Neural progenitor cell (in vitro differentiated cells): ENCODE results near the gene SAG. TPM values are rescaled to one million over a fixed set of nuclear protein-coding genes. Genes with fewer than 3 reads are reported as not detected.

Source experiments
- DNase-seq: peaks from one replicate; pipeline ENCODE4 v3.0.0-alpha.2; 2016; ENCODE audit warnings: low spot score
- H2AFZ ChIP-seq: fragments of 200-600 bp; sonication (generic); replicated peaks from 2 replicates; pipeline ENCODE4 v1.6.1; 2016; ENCODE audit warnings: antibody characterized with exemption
- H3F3A ChIP-seq: fragments of 200-600 bp; sonication (generic); 2 replicates; pipeline ENCODE4 v1.6.1; 2016; ENCODE audit warnings: antibody characterized with exemption, low read depth
- H3K27ac ChIP-seq: fragments of 200-600 bp; sonication (generic); 2 replicates; pipeline ENCODE4 v1.5.1; 2016; ENCODE audit warnings: mild to moderate bottlenecking
- H3K27me3 ChIP-seq: fragments of 200-600 bp; sonication (generic); 2 replicates; pipeline ENCODE4 v1.6.1; 2016; ENCODE audit warnings: mild to moderate bottlenecking, moderate library complexity
- H3K36me3 ChIP-seq: fragments of 200-600 bp; sonication (generic); 2 replicates; pipeline ENCODE4 v1.5.1; 2016
- H3K4me1 ChIP-seq: fragments of 200-600 bp; sonication (generic); 2 replicates; pipeline ENCODE4 v1.6.1; 2016; ENCODE audit warnings: mixed run types
- H3K4me2 ChIP-seq: fragments of 200-600 bp; sonication (generic); 2 replicates; pipeline ENCODE4 v1.6.1; 2016
- H3K4me3 ChIP-seq: fragments of 200-600 bp; sonication (generic); 2 replicates; pipeline ENCODE4 v1.5.1; 2016
- H3K79me2 ChIP-seq: fragments of 200-600 bp; sonication (generic); 2 replicates; pipeline ENCODE4 v1.6.1; 2016; ENCODE audit warnings: low read depth
- H3K9ac ChIP-seq: fragments of 200-600 bp; sonication (generic); 2 replicates; pipeline ENCODE4 v1.6.1; 2016
- H3K9me3 ChIP-seq: fragments of 200-600 bp; sonication (generic); 2 replicates; pipeline ENCODE4 v1.5.1; 2016; ENCODE audit warnings: low read depth
- H4K20me1 ChIP-seq: fragments of 200-600 bp; sonication (generic); 2 replicates; pipeline ENCODE4 v1.6.1; 2016; ENCODE audit warnings: low read depth
- H3K27ac Mint-ChIP-seq: 3 replicates; pipeline ENCODE4 v1.8.0; 2021; ENCODE audit warnings: mixed read lengths
- H3K27me3 Mint-ChIP-seq: 2 replicates; pipeline ENCODE4 v1.8.0; 2022; ENCODE audit warnings: low read depth, mild to moderate bottlenecking, inconsistent platforms, moderate library complexity, mixed read lengths; ENCODE audit not compliant: insufficient read depth
- H3K36me3 Mint-ChIP-seq: 3 replicates; pipeline ENCODE4 v1.8.0; 2021; ENCODE audit warnings: mixed read lengths
- H3K4me1 Mint-ChIP-seq: 3 replicates; pipeline ENCODE4 v1.8.0; 2021; ENCODE audit warnings: mixed read lengths
- H3K4me3 Mint-ChIP-seq: 3 replicates; pipeline ENCODE4 v1.8.0; 2021; ENCODE audit warnings: mild to moderate bottlenecking, moderate library complexity, mixed read lengths
- H3K9me3 Mint-ChIP-seq: 3 replicates; pipeline ENCODE4 v1.8.0; 2020; ENCODE audit warnings: mixed read lengths
- EZH2 ChIP-seq: fragments of 200-600 bp; sonication (generic); IDR thresholded peaks from 2 replicates; pipeline ENCODE4 v1.6.1; 2017; ENCODE audit warnings: antibody characterized with exemption, mild to moderate bottlenecking, moderate library complexity
- EZH2phosphoT487 ChIP-seq: fragments of 200-600 bp; sonication (generic); IDR thresholded peaks from 2 replicates; pipeline ENCODE4 v1.6.1; 2017; ENCODE audit warnings: antibody characterized with exemption
- total RNA-seq: library from RNA; depleted of rRNA; stranded (reverse); fragments of >200 nt; gene quantifications from 2 replicates; pipeline ENCODE4 v1.2.3, GENCODE V29; 2015; ENCODE audit warnings: low replicate concordance
- TF ChIP-seq, protein P1 (sequence below): fragments of 200-600 bp; sonication (generic); IDR thresholded peaks from 2 replicates; pipeline ENCODE4 v1.5.1; 2017; ENCODE audit warnings: antibody characterized with exemption, mild to moderate bottlenecking

The SAG gene
- total RNA-seq, 1 donor from 2014 or later = not detected

DNA sequence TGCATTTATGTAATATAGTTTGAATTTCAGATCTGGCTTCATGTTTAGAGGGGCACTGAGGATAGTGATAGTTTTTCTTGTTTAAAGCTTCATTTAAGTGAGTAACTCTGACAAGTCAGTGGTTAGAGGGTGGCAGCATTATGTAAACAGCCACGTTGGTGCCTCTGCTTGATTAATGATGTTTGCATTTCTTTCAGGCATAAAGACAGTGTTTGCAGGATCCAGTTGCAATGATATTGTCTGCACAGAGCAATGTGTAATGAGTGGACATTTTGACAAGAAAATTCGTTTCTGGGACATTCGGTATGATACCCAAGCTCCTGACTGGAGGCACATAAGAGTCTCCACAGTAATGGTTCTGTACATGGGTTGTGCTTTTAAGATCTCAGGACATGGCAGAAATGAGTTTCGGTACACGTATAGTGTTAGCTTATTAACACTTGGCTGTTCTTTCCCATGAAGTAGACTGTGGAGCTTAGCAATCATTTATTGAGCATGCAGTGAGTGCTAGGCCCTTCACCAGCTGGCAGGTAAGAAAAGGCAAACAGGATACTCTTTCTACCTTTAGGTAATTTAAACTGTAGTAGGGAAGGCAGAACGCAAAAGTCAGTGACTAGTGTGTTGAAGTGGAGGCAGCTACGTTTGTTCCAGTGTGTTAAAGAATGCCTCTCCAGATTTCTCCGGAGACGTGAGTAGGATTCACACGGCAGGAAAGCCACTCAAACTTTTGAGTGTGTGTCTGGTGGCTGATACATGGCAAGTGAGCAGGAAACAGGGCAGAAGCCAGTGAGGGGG lies 17.4 kb upstream of the SAG start:
- Histone ChIP-seq H3F3A (no peaks in the 10 kb centered on the region), H3K27me3 (no peaks in the 10 kb centered on the region), H3K4me2 (no peak overlapping the region), H3K4me1 (peaks cover 8% of the 10 kb centered on the region), H3K36me3 (no peaks in the 10 kb centered on the region), H3K9me3 (no peaks in the 10 kb centered on the region), H4K20me1 (peaks cover 22% of the 10 kb centered on the region), H2AFZ (no peak overlapping the region), H3K4me3 (no peak overlapping the region), H3K27ac (no peak overlapping the region), H3K79me2 (no peaks in the 10 kb centered on the region), H3K9ac (no peak overlapping the region)
- Mint-ChIP-seq H3K27ac (no peak overlapping the region), H3K9me3 (no peaks in the 10 kb centered on the region), H3K27me3 (no peaks in the 10 kb centered on the region), H3K4me3 (no peak overlapping the region), H3K4me1 (peaks cover 12% of the 10 kb centered on the region), H3K36me3 (peaks cover 44% of the 10 kb centered on the region)
- no peak for DNase-seq
- TF ChIP-seq EZH2 = no peak
- TF ChIP-seq EZH2phosphoT487 = no peak
- TF ChIP-seq, protein P1, sequence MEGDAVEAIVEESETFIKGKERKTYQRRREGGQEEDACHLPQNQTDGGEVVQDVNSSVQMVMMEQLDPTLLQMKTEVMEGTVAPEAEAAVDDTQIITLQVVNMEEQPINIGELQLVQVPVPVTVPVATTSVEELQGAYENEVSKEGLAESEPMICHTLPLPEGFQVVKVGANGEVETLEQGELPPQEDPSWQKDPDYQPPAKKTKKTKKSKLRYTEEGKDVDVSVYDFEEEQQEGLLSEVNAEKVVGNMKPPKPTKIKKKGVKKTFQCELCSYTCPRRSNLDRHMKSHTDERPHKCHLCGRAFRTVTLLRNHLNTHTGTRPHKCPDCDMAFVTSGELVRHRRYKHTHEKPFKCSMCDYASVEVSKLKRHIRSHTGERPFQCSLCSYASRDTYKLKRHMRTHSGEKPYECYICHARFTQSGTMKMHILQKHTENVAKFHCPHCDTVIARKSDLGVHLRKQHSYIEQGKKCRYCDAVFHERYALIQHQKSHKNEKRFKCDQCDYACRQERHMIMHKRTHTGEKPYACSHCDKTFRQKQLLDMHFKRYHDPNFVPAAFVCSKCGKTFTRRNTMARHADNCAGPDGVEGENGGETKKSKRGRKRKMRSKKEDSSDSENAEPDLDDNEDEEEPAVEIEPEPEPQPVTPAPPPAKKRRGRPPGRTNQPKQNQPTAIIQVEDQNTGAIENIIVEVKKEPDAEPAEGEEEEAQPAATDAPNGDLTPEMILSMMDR = no peak

DNA sequence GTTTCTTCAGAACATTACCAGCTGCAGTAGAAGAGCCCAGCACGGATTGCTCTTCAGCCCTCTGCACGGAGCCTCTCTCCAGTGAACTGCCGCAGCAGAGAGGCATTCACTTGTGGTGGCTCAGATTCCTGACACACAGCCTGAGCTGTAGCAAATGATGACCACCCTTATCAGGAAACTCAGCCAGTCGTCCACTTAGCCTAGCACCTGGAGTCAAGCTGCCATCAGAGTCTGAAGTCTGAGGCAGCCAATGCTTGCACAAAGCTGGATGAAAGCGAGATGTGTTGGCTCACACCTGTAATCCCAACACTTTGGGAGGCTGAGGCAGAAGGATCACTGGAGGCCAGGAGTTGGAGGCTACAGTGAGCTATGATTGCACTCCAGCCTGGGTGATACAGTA lies 11.7 kb upstream of the SAG start:
- no peaks in the 10 kb centered on the region for H3K4me1 ChIP-seq
- Mint-ChIP-seq H3K27me3 (no peaks in the 10 kb centered on the region), H3K4me1 (peaks cover 5% of the 10 kb centered on the region), H3K27ac (no peak overlapping the region), H3K36me3 (peaks cover 29% of the 10 kb centered on the region), H3K4me3 (no peak overlapping the region), H3K9me3 (no peaks in the 10 kb centered on the region)
- H3F3A ChIP-seq = no peaks in the 10 kb centered on the region
- no peaks in the 10 kb centered on the region for H3K79me2 ChIP-seq
- H3K27ac ChIP-seq = no peak overlapping the region
- TF ChIP-seq EZH2 = no peak
- TF ChIP-seq, protein P1 = no peak
- no peak for TF ChIP-seq EZH2phosphoT487
- no peak overlapping the region for H3K4me2 ChIP-seq
- no peaks in the 10 kb centered on the region for H4K20me1 ChIP-seq
- H3K9ac ChIP-seq = no peak overlapping the region
- no peak for DNase-seq
- H3K27me3 ChIP-seq = no peaks in the 10 kb centered on the region
- no peaks in the 10 kb centered on the region for H3K9me3 ChIP-seq
- H3K36me3 ChIP-seq = no peaks in the 10 kb centered on the region
- H2AFZ ChIP-seq = no peak overlapping the region
- H3K4me3 ChIP-seq = no peak overlapping the region

DNA sequence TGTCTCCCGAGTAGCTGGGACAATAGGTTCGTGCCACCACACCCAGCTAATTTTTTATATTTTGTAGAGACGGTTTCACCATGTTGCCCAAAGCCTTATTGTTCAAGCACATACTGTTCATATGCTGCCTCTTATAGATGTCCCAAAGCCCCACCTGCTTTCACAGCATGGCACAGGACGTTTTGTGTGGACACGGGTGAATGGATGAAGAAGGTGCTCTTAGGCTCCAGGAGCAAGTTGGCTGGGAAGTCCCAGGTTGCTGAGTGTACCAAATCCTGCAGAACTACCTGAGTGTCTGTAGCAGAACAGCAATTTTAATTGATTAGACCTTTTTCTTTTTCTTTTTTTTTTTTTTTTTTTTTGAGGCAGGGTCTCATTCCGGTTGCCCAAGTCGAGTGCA lies 10.5 kb upstream of the SAG start:
- H3K9me3 ChIP-seq = no peaks in the 10 kb centered on the region
- no peak overlapping the region for H3K27ac ChIP-seq
- H4K20me1 ChIP-seq = no peaks in the 10 kb centered on the region
- no peak for DNase-seq
- TF ChIP-seq, protein P1 = no peak
- no peak for TF ChIP-seq EZH2
- no peaks in the 10 kb centered on the region for H3K79me2 ChIP-seq
- H3K27me3 ChIP-seq = no peaks in the 10 kb centered on the region
- no peaks in the 10 kb centered on the region for H3F3A ChIP-seq
- H3K4me2 ChIP-seq = no peak overlapping the region
- peaks cover 5% of the 10 kb centered on the region for H3K4me1 Mint-ChIP-seq
- H2AFZ ChIP-seq = no peak overlapping the region
- H3K4me3 Mint-ChIP-seq = no peak overlapping the region
- H3K9me3 Mint-ChIP-seq = no peaks in the 10 kb centered on the region
- H3K4me3 ChIP-seq = no peak overlapping the region
- H3K36me3 Mint-ChIP-seq = peaks cover 26% of the 10 kb centered on the region
- no peaks in the 10 kb centered on the region for H3K36me3 ChIP-seq
- no peak overlapping the region for H3K9ac ChIP-seq
- no peak overlapping the region for H3K27ac Mint-ChIP-seq
- peaks cover 5% of the 10 kb centered on the region for H3K4me1 ChIP-seq
- no peaks in the 10 kb centered on the region for H3K27me3 Mint-ChIP-seq
